Bronchial epithelial cell (primary cell): ENCODE data around the gene CDC23. TPM values are rescaled to one million over a fixed set of nuclear protein-coding genes. Genes with fewer than 3 reads are reported as not detected.
A peak's percentile ranks its signal among the peaks of the same experiment; 100 is the strongest.

Experiments used
- DNase-seq: peaks from one replicate; pipeline ENCODE4 v3.0.0-alpha.2; 2010; ENCODE audit warnings: low read depth
- FAIRE-seq: peaks from 2 replicates; lab custom pipeline; 2011; peaks lifted over from hg19 to GRCh38; lab: Jason Lieb, UNC
- H3K27me3 ChIP-seq: 2 replicates; pipeline ENCODE4 v1.5.1; 2011; ENCODE audit warnings: low read length; ENCODE audit not compliant: control insufficient read depth, insufficient read depth
- H3K36me3 ChIP-seq: 2 replicates; pipeline ENCODE4 v1.5.1; 2011; ENCODE audit warnings: low read length; ENCODE audit not compliant: control insufficient read depth, insufficient read depth
- H3K4me3 ChIP-seq: 2 replicates; pipeline ENCODE4 v1.5.1; 2011; ENCODE audit warnings: mild to moderate bottlenecking, low read depth, low read length, control low read depth
- total RNA-seq: library from RNA; depleted of rRNA; stranded (reverse); fragments of >200 nt; gene quantifications from 2 replicates; pipeline ENCODE4 v1.2.1, GENCODE V29; 2014
- TF ChIP-seq, protein P1 (sequence below): IDR thresholded peaks from 2 replicates; pipeline ENCODE4 v1.5.1; 2011; ENCODE audit warnings: mild to moderate bottlenecking, moderate library complexity, low read length, control low read depth, inconsistent platforms; ENCODE audit not compliant: insufficient read depth, severe bottlenecking

The CDC23 gene
- total RNA-seq, 1 donor from 2014 or later = 19.7 TPM

DNA sequence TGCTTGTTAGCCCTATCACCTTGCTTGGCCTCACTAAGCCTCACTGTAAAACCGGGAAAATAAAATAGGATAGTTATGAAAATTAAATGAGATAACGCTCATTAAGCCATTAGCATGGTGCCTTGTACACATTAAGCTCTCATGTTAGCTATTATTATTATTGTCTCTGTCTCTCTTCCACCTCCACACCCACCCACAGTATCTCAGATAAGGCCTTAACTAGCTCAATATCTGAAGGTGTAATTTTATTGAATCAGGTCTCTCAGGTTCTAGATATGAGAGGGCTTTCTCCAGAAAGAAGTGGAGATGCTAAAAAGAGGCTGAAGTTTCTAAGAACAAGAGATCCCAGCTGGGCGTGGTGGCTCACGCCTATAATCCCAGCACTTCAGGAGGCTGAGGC, 33.7 kb upstream of the CDC23 start:
- Histone ChIP-seq H3K27me3 (peaks cover 8% of the 10 kb centered on the region), H3K4me3 (no peak overlapping the region), H3K36me3 (no peaks in the 10 kb centered on the region)
- FAIRE-seq (no peak), DNase-seq (no peak)
- TF ChIP-seq, protein P1, sequence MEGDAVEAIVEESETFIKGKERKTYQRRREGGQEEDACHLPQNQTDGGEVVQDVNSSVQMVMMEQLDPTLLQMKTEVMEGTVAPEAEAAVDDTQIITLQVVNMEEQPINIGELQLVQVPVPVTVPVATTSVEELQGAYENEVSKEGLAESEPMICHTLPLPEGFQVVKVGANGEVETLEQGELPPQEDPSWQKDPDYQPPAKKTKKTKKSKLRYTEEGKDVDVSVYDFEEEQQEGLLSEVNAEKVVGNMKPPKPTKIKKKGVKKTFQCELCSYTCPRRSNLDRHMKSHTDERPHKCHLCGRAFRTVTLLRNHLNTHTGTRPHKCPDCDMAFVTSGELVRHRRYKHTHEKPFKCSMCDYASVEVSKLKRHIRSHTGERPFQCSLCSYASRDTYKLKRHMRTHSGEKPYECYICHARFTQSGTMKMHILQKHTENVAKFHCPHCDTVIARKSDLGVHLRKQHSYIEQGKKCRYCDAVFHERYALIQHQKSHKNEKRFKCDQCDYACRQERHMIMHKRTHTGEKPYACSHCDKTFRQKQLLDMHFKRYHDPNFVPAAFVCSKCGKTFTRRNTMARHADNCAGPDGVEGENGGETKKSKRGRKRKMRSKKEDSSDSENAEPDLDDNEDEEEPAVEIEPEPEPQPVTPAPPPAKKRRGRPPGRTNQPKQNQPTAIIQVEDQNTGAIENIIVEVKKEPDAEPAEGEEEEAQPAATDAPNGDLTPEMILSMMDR = no peak

DNA sequence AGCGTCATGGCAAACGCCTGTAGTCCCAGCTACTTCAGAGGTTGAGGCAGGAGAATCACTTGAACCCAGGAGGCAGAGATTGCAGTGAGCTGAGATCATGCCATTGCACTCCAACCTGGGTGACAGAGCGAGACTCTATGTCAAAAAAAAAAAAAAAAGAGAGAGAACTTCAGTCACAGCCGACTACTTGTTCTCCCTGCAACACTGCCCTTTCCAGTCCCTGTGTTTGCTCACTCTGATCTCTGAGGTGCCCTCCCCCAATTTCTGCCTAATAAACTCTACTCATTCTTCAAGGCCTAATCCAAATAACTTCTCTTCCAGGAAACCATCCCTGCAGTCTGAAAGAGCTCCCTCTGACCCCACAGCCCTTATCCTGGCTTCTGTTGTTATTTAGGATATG, 33.2 kb upstream of the CDC23 start:
- FAIRE-seq = no peak
- TF ChIP-seq, protein P1 = no peak
- Histone ChIP-seq H3K27me3 (peaks cover 11% of the 10 kb centered on the region), H3K4me3 (no peak overlapping the region), H3K36me3 (no peaks in the 10 kb centered on the region)
- no peak for DNase-seq

DNA sequence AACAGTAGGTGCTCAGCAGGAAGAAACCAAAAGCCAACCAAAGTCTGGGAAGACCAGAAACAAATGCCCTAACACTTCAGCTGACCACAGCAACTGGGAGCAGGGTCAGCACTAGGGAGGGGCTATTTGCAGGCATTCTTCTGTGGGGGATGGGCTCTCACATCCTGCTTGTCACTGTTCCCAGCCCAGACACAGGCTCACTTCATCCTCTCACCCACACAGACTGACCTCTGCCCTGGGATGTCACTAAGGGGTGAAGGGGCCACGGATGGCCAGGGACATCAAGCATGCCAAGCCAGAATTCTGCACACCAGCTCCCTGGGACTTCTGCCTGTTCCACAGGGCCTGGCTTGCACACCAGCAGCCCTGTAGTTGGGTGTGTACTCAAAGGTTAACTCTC, 32.6 kb upstream of the CDC23 start:
- TF ChIP-seq, protein P1 = no peak
- H3K36me3 ChIP-seq = no peaks in the 10 kb centered on the region
- H3K4me3 ChIP-seq = no peak overlapping the region
- H3K27me3 ChIP-seq = peaks cover 18% of the 10 kb centered on the region
- no peak for FAIRE-seq
- no peak for DNase-seq

DNA sequence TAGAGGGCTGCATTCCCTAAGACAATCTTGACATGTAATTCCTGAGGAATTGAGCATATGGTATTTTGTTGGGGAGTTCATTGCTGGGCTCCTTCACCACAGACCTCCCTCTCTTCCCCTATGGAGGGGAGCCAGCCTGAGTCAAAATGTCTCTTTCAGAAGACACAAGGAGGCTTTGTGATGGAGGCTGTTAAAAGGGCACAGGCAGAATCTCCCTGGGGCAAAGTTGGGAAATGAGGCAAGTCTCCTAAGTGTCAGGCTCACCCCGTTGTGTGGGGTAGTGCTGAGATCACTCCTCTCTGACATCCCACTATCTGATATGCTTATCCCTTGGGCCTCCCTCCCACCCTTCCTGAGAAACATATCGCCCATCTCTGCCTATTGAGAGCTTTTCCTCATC, 30.7 kb upstream of the CDC23 start:
- Histone ChIP-seq H3K27me3 (peaks cover 18% of the 10 kb centered on the region), H3K36me3 (no peaks in the 10 kb centered on the region), H3K4me3 (no peak overlapping the region)
- DNase-seq = no peak
- peak; percentile 7 for FAIRE-seq
- TF ChIP-seq, protein P1 = no peak

DNA sequence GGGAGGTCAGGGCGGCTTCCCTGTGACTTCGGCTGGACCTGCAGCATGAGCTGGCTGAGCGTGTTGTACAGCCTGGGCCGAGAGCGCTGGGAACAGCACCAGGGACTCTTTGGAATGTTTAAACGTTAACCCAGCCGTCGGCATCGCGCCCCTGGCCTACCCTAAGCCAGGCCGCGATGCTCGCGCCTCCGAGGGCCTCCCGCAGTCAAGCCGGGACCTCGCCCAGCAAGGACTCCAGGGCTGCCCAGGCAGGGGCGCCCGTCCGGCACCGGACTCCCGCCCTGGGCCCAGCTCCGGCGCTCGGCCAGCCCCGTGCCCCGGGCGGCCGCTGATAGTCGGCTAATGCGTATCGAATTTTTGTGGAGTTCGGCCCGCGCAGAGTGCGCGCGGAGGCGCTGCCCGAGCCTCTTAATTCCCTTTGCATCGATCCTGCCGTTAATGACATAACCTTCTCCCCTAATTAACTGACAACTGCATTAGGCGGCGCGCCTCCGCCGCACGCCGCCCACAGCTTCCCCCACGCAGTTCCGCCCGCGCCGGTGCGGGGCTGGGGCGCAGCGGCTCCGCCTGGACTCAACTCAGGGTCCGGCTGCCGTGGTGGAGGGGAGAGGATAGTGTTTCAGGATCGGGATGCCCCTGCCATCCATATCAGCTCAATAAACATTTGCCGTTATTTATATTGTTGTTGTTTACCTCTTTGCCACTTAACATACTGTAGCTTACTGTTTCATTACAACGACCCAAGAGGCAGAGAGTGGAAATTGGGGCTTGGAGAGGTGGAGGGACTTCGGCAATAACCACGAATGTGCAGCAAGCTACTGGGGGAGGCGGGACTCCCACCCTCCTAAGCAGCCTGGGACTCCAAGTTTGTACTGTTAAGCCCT, 28.8 kb upstream of the CDC23 start:
- DNase-seq (no peak), FAIRE-seq (no peak)
- peaks cover 18% of the 10 kb centered on the region for H3K27me3 ChIP-seq
- H3K4me3 ChIP-seq = peak overlapping the region; percentile 20
- TF ChIP-seq, protein P1 = no peak
- H3K36me3 ChIP-seq = no peaks in the 10 kb centered on the region
